Activated T-cell treated with anti-CD3 and anti-CD28 coated beads, Interleukin-2, amount 50 U/mL, for 1 hour (primary cell): ENCODE measurements around the gene F2.
"Not testable (repeated sequence)": the region's sequence is repeated elsewhere in the genome, so short reads cannot be mapped to it uniquely, and the experiment has no call there.

Experiments used
- DNase-seq: peaks from one replicate; pipeline ENCODE4 v3.0.0-alpha.2; 2020

F2 gene

GRCh38 chr11:46686886-46687795 is 31.9 kb upstream of the F2 start:
- DNase-seq: no peak

DNA sequence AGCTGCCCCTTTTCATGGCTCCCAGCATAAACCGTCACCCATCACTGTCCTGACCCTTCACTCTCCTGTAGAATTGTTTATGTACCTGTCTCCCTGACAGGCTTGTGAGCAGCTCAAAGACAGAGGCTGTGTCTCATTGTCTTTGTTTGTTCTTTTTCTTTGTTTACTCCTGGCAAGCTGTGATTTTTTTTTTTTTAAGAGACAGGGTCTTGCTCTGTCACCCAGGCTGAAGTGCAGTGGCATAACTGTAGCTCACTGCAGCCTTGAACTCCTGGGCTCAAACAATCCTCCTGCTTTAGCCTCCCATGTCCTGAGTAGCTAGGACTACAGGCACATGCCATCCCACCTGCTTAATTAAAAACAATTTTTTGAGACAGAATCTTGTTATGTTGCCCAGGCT is 28.3 kb upstream of the F2 start:
- no peak for DNase-seq

GRCh38 chr11:46692450-46692849 is 26.6 kb upstream of the F2 start:
- no peak for DNase-seq

DNA sequence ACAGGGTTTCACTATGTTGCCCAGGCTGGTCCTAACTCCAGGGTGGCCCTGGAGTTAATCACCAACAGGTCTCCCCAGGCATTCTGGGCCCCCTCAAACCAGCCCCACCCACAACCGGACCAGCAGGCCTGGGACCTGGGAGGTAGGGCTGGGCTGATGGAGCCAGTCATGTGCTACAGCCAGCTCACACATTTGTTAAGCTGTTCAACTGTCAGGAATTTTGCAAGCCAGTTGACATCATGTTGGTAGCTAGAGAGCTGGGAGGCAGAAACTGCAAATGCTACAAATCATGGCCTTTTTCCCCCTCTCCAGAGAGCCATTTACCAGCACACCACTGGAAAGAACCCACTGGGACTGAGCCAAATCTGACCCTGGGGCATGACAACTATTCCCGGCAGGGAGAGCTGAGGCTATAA is 25.4 kb upstream of the F2 start:
- DNase-seq: no peak

DNA sequence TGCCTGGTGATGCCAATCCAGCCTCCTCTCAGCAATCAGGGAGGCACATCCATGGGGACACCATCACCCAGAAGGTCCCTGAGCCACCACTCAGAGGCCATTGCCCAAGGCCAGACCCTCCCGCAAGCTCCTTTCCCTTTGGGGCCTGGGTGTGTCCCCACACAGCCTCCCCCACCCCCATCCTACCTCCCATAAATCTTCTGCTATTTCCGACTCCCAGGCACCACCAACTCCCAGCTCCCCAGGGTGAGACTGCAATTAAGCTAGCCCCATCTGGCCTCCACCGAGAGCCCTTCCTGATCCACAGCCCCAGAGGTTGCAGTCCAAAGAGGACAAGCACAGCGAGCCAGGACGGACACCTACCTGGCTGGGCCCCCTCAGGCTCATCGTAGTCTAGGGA is 24.9 kb upstream of the F2 start:
- no peak for DNase-seq

- DNase-seq: no peak
Observed at GRCh38 chr11:46694607-46695006, 24.4 kb upstream of the F2 start.

DNA sequence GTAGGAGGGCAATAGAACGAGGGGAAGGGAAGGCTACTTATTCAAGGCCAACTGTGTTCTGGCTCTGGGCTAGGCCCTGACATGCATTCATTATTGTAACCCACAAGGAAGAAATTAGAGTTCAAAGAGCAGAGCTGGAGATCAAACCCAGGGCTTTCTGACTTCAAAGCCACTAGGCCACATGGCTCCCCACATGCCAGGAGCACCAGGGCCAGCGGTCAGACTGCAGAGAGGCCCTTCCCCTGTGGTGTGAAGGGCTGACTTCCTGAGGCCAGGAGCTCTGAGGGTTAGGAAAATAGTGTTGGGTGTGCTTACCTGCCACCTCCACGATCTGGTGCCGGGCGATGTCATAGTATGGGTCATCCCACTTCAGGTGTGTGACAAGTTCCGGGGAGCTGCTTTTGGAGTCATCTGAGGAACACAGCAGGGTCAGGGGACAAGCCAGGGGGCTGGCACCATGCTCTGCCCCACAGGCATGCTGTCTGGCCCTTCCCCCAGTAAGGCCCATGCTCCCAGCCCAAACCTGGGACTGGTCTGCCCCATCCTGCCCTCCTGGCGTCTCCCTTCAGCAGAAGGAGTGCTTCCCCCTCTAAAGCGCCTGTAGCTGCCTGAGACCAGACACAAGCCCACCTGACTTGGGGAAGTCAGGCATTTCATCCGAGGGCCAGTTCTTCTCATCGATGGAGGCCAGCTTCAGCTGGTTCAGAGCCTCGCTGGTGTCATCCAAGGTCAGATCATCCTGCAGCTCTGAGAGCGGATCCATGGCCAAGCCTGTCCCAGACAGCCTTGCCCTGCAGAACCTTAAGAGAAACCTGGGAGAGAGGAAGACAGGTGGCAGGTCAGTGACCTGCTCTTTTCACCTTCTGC is 23.4 kb upstream of the F2 start:
- no peak for DNase-seq

DNA sequence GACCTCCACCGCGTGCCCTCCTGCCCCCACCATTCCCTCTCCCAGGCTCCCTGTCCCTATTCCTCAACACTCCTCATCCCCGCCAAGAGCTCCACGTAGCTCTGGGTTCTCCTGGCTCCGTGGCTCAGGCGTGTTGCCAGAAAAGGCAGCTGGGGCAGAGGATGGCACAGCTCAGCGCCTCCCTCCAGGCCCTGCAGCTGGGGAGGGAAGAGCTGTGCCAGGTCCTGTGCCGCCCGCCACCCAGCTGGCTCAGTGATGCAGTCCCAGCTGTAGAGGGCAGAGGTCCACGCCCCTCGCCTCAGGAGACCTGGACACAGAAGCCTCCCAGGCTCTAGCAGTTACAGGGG is 22.8 kb upstream of the F2 start:
- no peak for DNase-seq

- DNase-seq: no peak
Observed at GRCh38 chr11:46697303-46697702, 21.7 kb upstream of the F2 start.

DNA sequence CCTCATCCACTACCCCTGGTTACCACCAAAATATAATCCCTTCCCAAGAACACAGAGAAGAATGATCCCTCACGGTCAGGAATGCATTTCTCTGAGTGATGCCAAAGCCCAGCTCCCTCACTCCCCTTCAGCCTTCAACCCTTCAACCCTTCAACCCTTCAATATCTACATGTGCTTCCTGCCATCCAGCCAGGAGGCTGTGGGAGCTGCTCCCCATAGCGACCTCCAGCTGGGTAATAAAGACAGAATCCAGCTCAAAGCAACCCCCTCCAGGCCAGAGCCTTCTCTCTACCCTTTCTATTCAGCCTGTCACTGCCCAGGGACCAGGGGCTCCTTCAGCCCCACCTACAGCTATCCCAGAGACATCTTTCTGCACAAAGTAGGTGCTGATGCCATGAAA is 21.3 kb upstream of the F2 start:
- no peak for DNase-seq

DNA sequence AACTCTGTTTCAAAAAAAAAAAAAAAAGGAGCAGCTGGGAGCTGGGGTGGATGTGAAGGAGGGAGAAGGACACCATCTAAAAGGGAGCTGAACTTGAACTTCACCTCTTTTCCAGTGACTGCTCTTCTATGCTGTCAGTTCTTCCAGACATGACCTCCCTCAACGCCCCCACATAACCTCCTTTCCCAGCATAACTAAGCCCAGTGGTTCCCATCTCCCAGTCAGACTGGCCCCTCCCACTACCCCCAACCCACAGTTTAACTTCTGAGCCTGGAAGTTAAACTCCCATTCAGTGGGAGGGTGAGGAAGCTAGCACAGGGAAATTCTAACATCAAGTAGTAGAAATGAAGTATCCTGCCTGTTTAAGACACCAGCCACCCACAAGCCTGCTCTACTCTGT is 20.4 kb upstream of the F2 start:
- no peak for DNase-seq

- peak; percentile 97 for DNase-seq
Observed at GRCh38 chr11:46700241-46701077, 18.6 kb upstream of the F2 start, which contains the start of the genes ARHGAP1 and ZNF408. Gene ARHGAP1, minus strand, starts transcription at chr11:46700619. Its CDS starts 4,512 bp downstream, at chr11:46696107. Gene ZNF408, plus strand, starts transcription at chr11:46701031. Its CDS starts 17 bp downstream, at chr11:46701048.

DNA sequence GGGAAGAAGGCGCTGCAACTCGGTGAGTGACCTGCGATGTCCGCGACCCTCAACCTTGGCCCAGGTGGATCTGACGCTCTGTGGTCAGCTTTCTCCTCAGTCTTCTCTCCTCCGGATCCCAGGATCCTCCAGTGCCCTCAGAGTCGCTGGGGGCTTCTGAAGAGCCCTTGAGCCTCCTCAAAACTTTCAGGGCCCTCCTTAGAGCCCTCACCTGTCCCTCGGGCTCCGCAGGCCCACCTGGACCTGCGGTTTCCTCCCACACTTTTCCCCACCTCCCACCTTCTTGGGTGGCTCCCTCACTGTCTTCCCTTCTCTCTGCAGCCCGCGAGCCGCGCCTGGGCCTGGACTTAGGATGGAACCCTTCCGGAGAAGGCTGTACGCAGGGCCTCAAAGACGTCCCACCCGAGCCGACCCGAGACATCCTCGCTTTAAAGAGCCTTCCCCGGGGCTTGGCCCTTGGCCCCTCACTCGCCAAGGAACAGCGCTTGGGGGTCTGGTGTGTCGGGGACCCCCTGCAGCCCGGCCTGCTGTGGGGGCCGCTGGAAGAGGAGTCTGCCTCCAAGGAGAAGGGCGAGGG is 17.8 kb upstream of the F2 start:
- DNase-seq: no peak

- DNase-seq: no peak
Observed at GRCh38 chr11:46705070-46705688, 13.8 kb upstream of the F2 start.

DNA sequence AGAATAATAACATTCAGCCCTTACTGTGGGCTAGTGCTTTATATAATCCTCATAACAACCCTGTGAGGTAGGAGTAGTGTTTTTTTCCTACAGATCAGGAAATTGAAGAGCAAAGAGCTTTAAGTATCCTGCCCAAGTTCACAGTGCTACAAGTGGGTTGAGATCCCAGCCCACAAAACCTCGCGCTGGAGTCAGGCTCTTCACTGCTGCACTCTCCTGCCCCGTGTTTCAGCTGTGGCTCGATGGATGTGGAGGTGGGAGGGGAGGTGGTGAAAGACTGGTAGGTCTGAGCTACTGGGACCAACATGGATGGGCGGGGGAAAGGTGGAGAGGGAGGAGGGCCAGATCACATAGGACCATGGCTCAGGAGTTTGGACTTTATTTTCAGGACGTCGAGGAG is 12.1 kb upstream of the F2 start:
- no peak for DNase-seq

- not testable (repeated sequence) for DNase-seq
Observed at GRCh38 chr11:46709351-46709750, 9.7 kb upstream of the F2 start.

DNA sequence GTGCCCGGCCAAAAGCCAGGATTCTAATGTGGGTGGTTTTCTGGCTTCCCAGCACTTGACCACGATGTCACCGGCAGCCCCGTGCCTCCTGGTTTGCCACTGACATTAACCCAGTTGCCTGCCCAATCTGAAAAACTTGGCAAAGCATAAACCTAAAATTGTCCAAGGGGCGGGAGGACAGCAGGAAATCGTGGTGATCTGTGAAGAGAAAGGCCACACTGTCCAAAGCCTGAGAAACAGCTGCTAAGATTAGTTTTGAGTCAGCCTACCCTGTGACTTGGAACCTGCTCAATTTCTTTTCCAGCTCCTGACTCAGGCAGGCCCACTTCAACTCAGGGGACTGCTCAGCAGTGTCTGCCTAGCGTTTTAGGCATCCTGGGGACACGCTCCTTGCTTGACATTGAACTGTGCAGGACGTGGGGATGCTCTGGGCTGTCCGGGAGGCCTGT is 8.2 kb upstream of the F2 start:
- DNase-seq: no peak

DNA sequence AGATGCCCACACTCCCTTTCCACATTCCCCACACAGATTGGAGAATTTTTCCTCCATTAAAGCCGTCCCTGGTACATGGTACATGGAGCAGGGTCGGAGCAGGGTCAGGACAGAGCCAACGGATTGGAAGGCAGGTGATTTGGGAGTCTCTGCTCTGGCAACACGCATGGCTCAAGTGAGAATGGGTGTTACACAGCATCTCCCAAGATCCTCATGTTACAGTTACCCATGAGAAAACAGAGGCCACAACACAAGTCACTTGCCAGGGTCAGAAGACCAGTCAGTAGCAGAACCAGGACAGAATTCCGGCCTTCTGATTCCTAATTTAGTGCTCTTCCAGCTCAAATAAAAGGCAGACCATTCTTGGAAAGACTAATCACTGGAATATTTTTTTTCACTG is 7.7 kb upstream of the F2 start:
- DNase-seq: no peak

DNA sequence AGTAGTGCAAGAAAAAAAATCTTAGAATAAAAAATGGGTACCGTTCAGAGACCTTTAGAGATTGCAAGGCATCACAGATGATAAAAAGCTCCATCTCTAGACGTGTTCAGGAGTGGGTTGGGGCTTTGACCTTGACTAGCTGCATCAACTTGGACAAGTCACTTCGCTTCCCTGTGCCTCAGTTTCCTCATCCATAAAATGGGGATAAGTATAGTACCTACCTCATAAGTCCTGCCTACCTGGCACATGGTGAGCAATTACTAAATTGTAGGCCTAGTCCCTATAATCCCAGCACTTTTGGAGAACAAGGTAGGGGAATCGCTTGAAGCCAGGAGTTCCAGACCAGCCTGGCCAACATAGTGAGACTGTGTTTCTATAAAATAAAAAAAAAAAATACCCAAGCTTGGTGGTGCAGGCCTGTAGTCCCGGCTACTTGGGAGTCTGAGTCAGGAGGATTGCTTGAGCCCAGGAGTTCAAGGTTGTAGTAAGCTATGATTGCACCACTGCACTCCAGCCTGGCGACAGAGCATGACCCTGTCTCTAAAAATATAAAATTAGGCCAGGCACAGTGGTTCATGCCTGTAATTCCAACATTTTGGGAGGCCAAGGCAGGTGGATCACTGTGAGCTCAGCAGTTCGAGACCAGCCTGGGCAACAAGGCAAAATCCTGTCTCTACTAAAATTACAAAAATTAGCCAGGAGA is 6.0 kb upstream of the F2 start:
- no peak for DNase-seq

DNA sequence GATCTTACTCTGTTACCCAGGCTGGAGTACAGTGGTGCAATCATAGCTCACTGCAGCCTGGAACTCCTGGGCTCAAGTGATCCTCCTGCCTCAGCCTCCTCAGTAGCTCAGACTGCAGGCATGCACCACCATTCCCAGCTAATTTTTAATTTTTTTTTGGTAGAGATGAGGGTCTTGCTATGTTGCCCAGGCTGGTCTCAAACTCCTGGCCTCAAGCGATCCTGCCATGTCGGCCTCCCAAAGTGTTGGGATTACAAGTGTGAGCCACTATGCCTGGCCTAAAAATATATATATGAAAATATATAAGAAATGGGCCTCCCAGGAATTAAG is 1.2 kb upstream of the F2 start:
- DNase-seq: not testable (repeated sequence)
